RWPE1 (cell line): ENCODE data around the gene CMIP.

Source experiments
- CTCF ChIA-PET: fragments of 350-600 bp; sonication (Branson Sonifier 250); formaldehyde crosslinking; extraction: SDS; loops from one replicate; lab custom pipeline; 2021; lab: Yijun Ruan, JAX
- POLR2A ChIA-PET: fragments of 400-600 bp; formaldehyde crosslinking; extraction: SDS; loops from one replicate; lab custom pipeline; 2020; ENCODE audit warnings: antibody characterized with exemption; ENCODE audit not compliant: low non-redundant PET; lab: Yijun Ruan, JAX
- DNase-seq: peaks from one replicate; pipeline ENCODE4 v3.0.0; 2012; ENCODE audit warnings: low spot score
- H3K27ac ChIP-seq: fragments of 450-650 bp; 2 replicates; pipeline ENCODE4 v1.5.1; 2017
- TF ChIP-seq, protein P1 (sequence below): fragments of 450-650 bp; conservative IDR thresholded peaks from 2 replicates; pipeline ENCODE4 v1.5.1; 2017; ENCODE audit warnings: low read depth, mild to moderate bottlenecking

Gene CMIP

DNA sequence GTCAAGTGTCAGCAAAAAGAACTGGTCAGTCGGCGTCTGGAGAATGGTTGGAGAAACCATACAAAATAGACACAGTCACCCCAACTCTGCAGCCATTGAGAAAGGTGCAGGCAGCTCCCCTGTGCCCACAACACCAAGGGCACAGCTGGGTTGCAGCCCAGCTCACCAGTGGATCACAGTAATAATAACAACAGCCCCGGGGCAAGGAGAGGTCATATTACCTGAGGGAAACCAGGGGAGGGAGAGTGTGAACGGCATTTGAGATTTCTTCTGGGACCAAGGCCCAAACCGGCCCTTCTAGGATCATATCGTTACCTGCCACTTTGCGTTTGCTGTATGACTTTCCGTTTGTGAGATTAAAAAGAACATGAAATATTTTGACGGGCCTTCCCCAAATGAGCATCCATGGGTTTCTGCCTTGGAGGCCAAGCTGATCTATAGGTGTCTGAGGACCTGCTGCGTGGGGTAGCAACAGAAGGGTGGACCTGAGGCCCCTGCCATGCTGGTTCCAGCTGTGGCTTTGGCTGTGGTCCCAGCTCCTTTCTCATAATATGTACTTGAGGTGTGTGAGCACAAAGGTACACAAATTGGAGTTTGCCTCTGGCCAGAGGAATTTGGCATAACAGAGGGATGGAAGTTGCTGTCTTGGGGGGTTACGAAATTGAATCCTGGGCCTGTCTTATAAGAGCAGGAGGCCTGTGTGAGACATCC, 154.6 kb downstream of the CMIP start:
- DNase-seq = no peak
- TF ChIP-seq, protein P1, sequence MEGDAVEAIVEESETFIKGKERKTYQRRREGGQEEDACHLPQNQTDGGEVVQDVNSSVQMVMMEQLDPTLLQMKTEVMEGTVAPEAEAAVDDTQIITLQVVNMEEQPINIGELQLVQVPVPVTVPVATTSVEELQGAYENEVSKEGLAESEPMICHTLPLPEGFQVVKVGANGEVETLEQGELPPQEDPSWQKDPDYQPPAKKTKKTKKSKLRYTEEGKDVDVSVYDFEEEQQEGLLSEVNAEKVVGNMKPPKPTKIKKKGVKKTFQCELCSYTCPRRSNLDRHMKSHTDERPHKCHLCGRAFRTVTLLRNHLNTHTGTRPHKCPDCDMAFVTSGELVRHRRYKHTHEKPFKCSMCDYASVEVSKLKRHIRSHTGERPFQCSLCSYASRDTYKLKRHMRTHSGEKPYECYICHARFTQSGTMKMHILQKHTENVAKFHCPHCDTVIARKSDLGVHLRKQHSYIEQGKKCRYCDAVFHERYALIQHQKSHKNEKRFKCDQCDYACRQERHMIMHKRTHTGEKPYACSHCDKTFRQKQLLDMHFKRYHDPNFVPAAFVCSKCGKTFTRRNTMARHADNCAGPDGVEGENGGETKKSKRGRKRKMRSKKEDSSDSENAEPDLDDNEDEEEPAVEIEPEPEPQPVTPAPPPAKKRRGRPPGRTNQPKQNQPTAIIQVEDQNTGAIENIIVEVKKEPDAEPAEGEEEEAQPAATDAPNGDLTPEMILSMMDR = no peak
- peak overlapping the region; percentile 87 for H3K27ac ChIP-seq
- CTCF ChIA-PET = interaction anchor here (0.7 kb wide), 1 partner anchor 112 kb away, joined by 3 read pairs; no protein-coding TSS in a partner anchor
- POLR2A ChIA-PET = no interaction called here

DNA sequence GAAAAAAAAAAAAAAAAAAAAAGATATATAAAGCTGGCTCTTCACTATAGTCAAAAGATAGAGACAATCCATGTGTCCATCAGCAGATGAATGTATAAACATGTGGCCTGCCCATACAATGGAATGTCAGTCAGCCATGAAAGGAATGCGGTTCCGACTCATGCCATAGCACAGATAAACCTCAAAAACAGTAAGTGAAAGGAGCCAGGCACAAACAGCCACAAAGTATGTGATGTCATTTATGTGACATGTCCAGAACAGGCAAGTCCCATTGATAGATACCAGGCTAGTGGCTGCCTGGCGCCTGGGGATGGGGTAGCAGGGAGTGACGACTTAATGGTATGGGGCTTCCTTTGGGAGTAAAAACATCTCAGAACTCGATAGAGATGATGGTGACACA, 155.7 kb downstream of the CMIP start:
- DNase-seq = peak; percentile 54
- TF ChIP-seq, protein P1 = no peak
- POLR2A ChIA-PET = no interaction called here
- CTCF ChIA-PET = no interaction called here
- peak overlapping the region; percentile 87 for H3K27ac ChIP-seq

DNA sequence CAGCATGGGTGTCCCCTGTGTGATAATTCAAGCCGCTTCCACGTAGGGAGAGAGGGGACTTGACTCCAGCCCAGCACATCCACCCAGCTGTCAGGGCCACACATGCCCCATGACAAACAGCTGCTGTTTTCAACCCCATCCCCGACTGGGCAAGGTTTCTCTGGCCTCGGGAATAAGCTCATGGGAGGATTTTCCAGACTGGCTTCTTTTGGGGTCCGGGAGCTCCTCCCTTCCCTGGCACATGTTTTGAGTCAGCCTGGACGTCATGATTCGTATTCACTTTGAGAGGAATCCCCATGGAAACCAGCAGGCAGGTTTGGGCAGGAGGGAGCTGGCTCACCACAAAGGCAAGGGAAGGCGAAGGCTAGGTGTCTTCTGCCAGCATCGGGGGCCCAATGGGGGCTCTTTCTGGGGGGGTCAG, 156.4 kb downstream of the CMIP start:
- DNase-seq = peak; percentile 96
- ChIA-PET POLR2A (no interaction called here), CTCF (no interaction called here)
- peak overlapping the region; percentile 87 for H3K27ac ChIP-seq
- TF ChIP-seq, protein P1 = no peak

DNA sequence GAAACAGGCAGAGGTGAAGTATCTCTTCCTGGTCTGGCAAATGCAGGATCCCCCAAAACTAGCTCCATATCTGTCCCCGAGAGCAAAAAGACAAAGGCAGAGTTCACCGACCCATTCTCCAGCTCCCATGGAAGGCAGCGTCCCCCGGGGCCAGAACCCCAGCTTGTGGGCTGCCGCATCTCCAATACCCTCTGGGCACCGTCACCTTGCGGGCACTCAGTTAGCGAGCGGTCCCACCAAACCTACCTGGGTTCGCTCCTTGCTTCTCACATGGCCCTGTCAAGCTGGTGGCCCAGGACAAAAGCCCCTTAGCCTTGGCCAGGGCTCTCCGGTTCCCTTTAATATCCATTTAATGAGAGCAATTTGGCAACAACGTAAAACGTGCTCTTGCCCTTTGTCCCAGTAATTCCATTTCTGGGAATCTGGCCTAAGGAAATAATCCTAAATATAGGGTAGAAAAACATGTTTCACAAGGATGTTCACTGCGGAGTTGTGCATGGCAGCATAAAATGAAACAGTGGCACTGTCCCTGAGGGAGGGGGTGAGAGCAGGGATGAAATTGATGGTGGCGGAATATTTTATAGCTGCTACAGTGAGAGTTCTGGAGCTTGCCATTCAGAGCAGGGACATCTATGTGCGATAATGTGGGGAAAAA, 157.1 kb downstream of the CMIP start:
- peak overlapping the region; percentile 87 for H3K27ac ChIP-seq
- no peak for DNase-seq
- ChIA-PET POLR2A (no interaction called here), CTCF (interaction anchor here (0.6 kb wide), 1 partner anchor 110 kb away, joined by 3 read pairs; no protein-coding TSS in a partner anchor)
- TF ChIP-seq, protein P1 = no peak

DNA sequence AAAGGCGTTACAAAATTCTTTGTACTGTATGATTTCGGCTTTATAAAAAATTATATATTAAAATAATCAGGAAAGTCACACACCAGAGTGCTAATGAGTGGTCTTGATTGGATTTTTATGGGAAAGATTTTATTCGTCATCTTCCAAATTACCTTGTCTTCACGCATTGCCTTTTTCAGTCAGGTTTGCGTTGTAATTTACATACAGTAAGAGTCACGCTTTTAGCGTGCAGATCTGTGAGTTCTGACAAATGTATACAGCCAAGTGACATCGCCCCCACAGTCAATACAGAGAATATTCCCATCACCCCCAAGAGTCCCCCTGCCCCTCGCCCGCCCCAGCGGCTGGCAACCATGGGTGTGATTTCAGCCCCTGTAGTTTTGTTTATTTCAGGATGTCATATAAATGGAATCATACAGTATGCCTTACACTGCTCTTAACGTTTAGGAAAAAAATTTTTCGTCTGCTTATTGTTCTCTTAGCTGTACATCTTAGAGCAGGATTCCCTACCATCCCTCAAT, 157.7 kb downstream of the CMIP start:
- H3K27ac ChIP-seq = peak overlapping the region; percentile 49
- TF ChIP-seq, protein P1 = no peak
- CTCF ChIA-PET = interaction anchor here (0.6 kb wide), 1 partner anchor 109 kb away, joined by 3 read pairs; no protein-coding TSS in a partner anchor
- no peak for DNase-seq
- POLR2A ChIA-PET = interaction anchor here (0.9 kb wide), 1 partner anchor 51 kb away, joined by 3 read pairs; no protein-coding TSS in a partner anchor

DNA sequence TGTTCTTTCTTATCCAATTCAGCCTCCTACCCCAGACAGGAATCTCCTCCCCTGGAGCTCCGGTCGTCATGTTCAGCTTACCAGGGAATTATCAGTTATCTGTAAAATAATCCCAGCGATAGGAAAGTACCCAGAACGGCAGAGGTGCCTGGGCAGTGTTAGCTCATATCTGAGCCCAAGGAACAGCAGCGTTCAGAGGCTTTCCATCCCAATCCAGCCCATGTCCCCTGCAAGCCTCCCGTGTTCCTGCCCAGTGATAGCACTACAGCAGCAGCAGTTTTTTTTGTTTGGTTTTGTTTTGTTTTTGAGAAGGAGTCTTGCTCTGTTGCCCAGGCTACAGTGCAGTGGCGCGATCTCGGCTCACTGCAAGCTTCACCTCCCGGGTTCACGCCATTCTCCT, 158.2 kb downstream of the CMIP start:
- TF ChIP-seq, protein P1 = no peak
- ChIA-PET CTCF (no interaction called here), POLR2A (interaction anchor here (0.9 kb wide), 1 partner anchor 51 kb away, joined by 3 read pairs; no protein-coding TSS in a partner anchor)
- DNase-seq = no peak
- H3K27ac ChIP-seq = peak overlapping the region; percentile 49
